Natural killer cell (primary cell): Measurements from ENCODE around the gene VGLL2. TPM values are rescaled to one million over a fixed set of nuclear protein-coding genes. Genes with fewer than 3 reads are reported as not detected.

Experiments
- ATAC-seq, 3 donors: fragments of 150-1000 bp in 2 of 3; fragments of 200-7000 bp in 1 of 3; cut with Tn5 transposase; 1 replicate in 1 of 3; 2 replicates in 2 of 3; pipeline ENCODE4 v1.10.0; 2021; ENCODE audit warnings: mild to moderate bottlenecking in 2 of 3, moderate library complexity in 2 of 3
- DNase-seq, 2 donors: peaks; one replicate each; pipeline versions ENCODE4 v3.0.0 to v3.0.0-alpha.2; 2013 to 2021; ENCODE audit warnings: mixed read lengths in 1 of 2
- H3K27ac ChIP-seq: one replicate; pipeline ENCODE4 v1.5.1; 2013; ENCODE audit warnings: mild to moderate bottlenecking, low read length
- H3K27me3 ChIP-seq: one replicate; pipeline ENCODE4 v1.6.1; 2013; ENCODE audit warnings: low read length; ENCODE audit not compliant: control insufficient read depth, insufficient read depth
- H3K36me3 ChIP-seq: one replicate; pipeline ENCODE4 v1.6.1; 2013; ENCODE audit warnings: low read length; ENCODE audit not compliant: control insufficient read depth, insufficient read depth
- H3K4me1 ChIP-seq: one replicate; pipeline ENCODE4 v1.6.1; 2013; ENCODE audit warnings: low read length; ENCODE audit not compliant: control insufficient read depth, insufficient read depth
- H3K4me3 ChIP-seq: one replicate; pipeline ENCODE4 v1.5.1; 2013; ENCODE audit warnings: low read length
- H3K9me3 ChIP-seq: one replicate; pipeline ENCODE4 v1.6.1; 2013; ENCODE audit warnings: low read length; ENCODE audit not compliant: control insufficient read depth, insufficient read depth
- H3K27ac Mint-ChIP-seq, 2 donors: one replicate each; pipeline ENCODE4 v1.8.0; 2022; ENCODE audit warnings: mild to moderate bottlenecking in 2 of 2, mixed read lengths in 2 of 2, moderate library complexity in 1 of 2
- H3K27me3 Mint-ChIP-seq, 2 donors: one replicate each; pipeline ENCODE4 v1.8.0; 2022; ENCODE audit warnings: low read depth in 2 of 2, mixed read lengths in 2 of 2
- H3K36me3 Mint-ChIP-seq: one replicate; pipeline ENCODE4 v1.8.0; 2022; ENCODE audit warnings: mixed read lengths
- H3K4me1 Mint-ChIP-seq, 2 donors: one replicate each; pipeline ENCODE4 v1.8.0; 2022; ENCODE audit warnings: mixed read lengths in 2 of 2
- H3K4me3 Mint-ChIP-seq: one replicate; pipeline ENCODE4 v1.8.0; 2022; ENCODE audit warnings: mild to moderate bottlenecking, moderate library complexity, mixed read lengths
- H3K9me3 Mint-ChIP-seq, 2 donors: one replicate each; pipeline ENCODE4 v1.8.0; 2022; ENCODE audit warnings: mixed read lengths in 2 of 2
- WGBS: methylation state at CpG from one replicate; pipeline ENCODE4 v1.1.7; 2013; ENCODE audit warnings: missing lambda C conversion rate; ENCODE audit not compliant: insufficient coverage; 5-methylcytosine and 5-hydroxymethylcytosine counted together
- intact Hi-C: fragments of 100-400 bp; cut with micrococcal nuclease; formaldehyde crosslinking; loops from one replicate; pipeline ENCODE4 v1.14.2; 2022
- total RNA-seq, 4 donors: library from RNA; stranded (reverse); fragments of 120-200 nt in 1 of 4; gene quantifications; one replicate each; pipeline versions ENCODE4 v1.2.3 to v1.2.4, GENCODE V29; 2013 to 2022
- TF ChIP-seq, protein P1 (sequence below): fragments of 200-600 bp; IDR thresholded peaks from one replicate; pipeline ENCODE4 v1.8.0; 2022; ENCODE audit warnings: antibody characterized with exemption

VGLL2 gene
- total RNA-seq, 3 donors from 2014 or later (not counting 1 experiment from before 2014, with no cell fraction given) = not detected

DNA sequence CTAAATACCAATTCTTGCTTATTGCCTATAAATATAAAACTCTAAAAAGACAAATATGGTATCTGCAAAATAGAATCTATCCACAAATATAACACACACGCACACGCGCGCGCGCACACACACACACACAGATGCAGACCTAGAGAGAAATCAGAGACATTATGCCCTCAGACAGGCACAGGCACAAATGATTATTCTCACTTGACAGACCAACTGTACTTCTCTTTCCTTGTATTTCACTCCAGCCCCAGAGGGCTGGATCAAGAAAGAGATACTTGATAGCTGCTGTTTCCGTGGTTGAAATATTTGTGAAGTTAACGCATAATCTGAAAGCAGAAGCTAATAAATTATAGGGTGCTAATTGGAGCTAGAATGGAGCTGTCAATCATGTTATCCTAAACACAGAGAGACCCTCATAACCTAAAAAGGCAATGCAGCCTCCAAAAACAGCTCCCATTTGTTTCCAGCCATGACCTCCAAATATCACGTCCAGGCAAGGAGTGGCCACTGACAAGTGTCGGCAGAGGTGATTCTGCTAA is 11.5 kb downstream of the VGLL2 start:
- no peak overlapping the region for H3K27ac Mint-ChIP-seq
- no peaks in the 10 kb centered on the region for H3K4me1 Mint-ChIP-seq
- H3K27me3 ChIP-seq = peaks cover 7% of the 10 kb centered on the region
- H3K4me1 ChIP-seq = no peaks in the 10 kb centered on the region
- no peak for DNase-seq
- peaks cover 30 to 42% of the 10 kb centered on the region in 2 donors for H3K27me3 Mint-ChIP-seq
- intact Hi-C loops = no loop called here
- no peak overlapping the region for H3K4me3 ChIP-seq
- no peak for ATAC-seq
- 86% methylated on average over 10 of the region's 10 CpGs for WGBS
- H3K9me3 ChIP-seq = no peaks in the 10 kb centered on the region
- no peaks in the 10 kb centered on the region for H3K36me3 Mint-ChIP-seq
- H3K27ac ChIP-seq = no peak overlapping the region
- H3K36me3 ChIP-seq = no peaks in the 10 kb centered on the region
- H3K4me3 Mint-ChIP-seq = no peak overlapping the region
- no peaks in the 10 kb centered on the region for H3K9me3 Mint-ChIP-seq
- TF ChIP-seq, protein P1, sequence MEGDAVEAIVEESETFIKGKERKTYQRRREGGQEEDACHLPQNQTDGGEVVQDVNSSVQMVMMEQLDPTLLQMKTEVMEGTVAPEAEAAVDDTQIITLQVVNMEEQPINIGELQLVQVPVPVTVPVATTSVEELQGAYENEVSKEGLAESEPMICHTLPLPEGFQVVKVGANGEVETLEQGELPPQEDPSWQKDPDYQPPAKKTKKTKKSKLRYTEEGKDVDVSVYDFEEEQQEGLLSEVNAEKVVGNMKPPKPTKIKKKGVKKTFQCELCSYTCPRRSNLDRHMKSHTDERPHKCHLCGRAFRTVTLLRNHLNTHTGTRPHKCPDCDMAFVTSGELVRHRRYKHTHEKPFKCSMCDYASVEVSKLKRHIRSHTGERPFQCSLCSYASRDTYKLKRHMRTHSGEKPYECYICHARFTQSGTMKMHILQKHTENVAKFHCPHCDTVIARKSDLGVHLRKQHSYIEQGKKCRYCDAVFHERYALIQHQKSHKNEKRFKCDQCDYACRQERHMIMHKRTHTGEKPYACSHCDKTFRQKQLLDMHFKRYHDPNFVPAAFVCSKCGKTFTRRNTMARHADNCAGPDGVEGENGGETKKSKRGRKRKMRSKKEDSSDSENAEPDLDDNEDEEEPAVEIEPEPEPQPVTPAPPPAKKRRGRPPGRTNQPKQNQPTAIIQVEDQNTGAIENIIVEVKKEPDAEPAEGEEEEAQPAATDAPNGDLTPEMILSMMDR = no peak

DNA sequence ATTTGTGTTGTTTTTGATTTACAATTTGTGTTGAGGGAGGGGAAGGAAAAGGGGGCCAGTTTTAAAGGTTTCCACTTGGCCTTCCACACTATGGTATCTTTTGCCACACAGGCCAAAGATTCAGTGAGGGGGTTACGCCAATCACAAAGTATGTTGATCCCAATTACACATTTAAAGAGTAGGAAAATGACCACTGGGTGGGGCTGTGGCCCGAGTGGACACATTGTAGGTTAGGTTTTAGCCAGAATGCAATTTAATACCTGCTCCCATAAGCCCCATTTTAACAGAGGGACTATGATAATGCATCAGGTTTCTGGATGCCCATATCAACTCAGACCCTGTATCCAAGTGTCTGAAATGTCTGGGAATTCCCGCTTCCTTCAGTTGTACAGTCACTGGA is 15.6 kb downstream of the VGLL2 start:
- 72% methylated on average over 2 of the region's 3 CpGs for WGBS

DNA sequence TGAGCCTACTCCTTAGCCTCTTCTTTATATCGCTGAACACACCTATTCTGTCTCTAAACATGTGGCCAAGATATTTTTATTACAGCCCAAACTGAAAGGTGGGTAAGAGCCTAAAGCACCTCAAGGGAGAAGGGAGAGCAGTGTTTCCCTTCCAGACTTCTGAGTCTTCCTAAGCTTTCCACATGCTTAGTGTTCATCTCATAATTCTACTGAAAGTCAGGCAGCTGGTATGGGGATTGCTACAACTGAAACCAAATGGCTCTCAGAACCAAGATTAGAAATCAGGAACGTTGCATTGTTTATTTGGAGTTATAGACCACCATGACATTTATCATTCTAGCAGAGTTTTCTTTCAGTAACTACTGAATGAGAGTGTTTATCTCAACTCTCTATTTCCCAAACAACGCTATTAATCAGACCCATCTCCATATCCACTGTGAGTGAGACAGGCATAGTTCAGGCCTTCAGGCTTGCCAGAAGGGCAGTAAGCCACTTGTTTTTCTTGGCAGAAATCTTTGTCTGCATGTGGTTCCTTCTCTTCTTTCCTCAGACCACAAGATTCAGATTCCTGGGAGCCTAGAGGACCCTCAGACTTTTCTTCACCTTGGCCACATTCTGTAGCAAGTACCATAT is 22.8 kb downstream of the VGLL2 start:
- Histone ChIP-seq H3K4me1 (no peaks in the 10 kb centered on the region), H3K9me3 (no peaks in the 10 kb centered on the region), H3K27ac (no peak overlapping the region), H3K36me3 (no peaks in the 10 kb centered on the region), H3K27me3 (no peaks in the 10 kb centered on the region), H3K4me3 (no peak overlapping the region)
- peaks cover 5 to 7% of the 10 kb centered on the region in 2 donors for H3K9me3 Mint-ChIP-seq
- H3K27ac Mint-ChIP-seq = no peak overlapping the region
- TF ChIP-seq, protein P1 = no peak
- ATAC-seq = no peak
- peaks cover 3 to 10% of the 10 kb centered on the region in 2 donors for H3K27me3 Mint-ChIP-seq
- no peaks in the 10 kb centered on the region for H3K4me1 Mint-ChIP-seq
- WGBS = 83% methylated on average over 3 of the region's 3 CpGs
- no peak overlapping the region for H3K4me3 Mint-ChIP-seq
- intact Hi-C loops = no loop called here
- H3K36me3 Mint-ChIP-seq = no peaks in the 10 kb centered on the region
- DNase-seq = no peak

More for the DNA sequence above, 15.6 kb downstream of the VGLL2 start:
- Mint-ChIP-seq H3K27me3 (peaks cover 4 to 7% of the 10 kb centered on the region in 2 donors), H3K4me1 (no peaks in the 10 kb centered on the region), H3K36me3 (no peaks in the 10 kb centered on the region), H3K9me3 (no peaks in the 10 kb centered on the region), H3K4me3 (no peak overlapping the region), H3K27ac (no peak overlapping the region)
- H3K27ac ChIP-seq = no peak overlapping the region
- no peak for ATAC-seq
- TF ChIP-seq, protein P1 = no peak
- H3K9me3 ChIP-seq = no peaks in the 10 kb centered on the region
- intact Hi-C loops = no loop called here
- no peaks in the 10 kb centered on the region for H3K36me3 ChIP-seq
- no peak for DNase-seq
- H3K27me3 ChIP-seq = no peaks in the 10 kb centered on the region
- H3K4me1 ChIP-seq = no peaks in the 10 kb centered on the region
- no peak overlapping the region for H3K4me3 ChIP-seq
